Sigmoid colon (tissue), 7 donors: ENCODE data around the gene MFSD6. TPM values are rescaled to one million over a fixed set of nuclear protein-coding genes. Genes with fewer than 3 reads are reported as not detected.
"Not testable (repeated sequence)": the region's sequence is repeated elsewhere in the genome, so short reads cannot be mapped to it uniquely, and the experiment has no call there.

Experiments
- DNase-seq: peaks from one replicate; pipeline ENCODE4 v3.0.0-alpha.2; 2019
- H3K27ac ChIP-seq, 4 donors: fragments of 200-600 bp; sonication (generic); one replicate each; pipeline ENCODE4 v1.5.1; 2016 to 2019; ENCODE audit warnings: mild to moderate bottlenecking in 1 of 4
- H3K27me3 ChIP-seq, 3 donors: fragments of 200-600 bp; sonication (generic); one replicate each; pipeline ENCODE4 v1.5.1; 2019; ENCODE audit warnings: mild to moderate bottlenecking in 1 of 3
- H3K36me3 ChIP-seq, 4 donors: fragments of 200-600 bp; sonication (generic); one replicate each; pipeline ENCODE4 v1.5.1; 2016 to 2019
- H3K4me1 ChIP-seq, 4 donors: fragments of 200-600 bp; sonication (generic); one replicate each; pipeline ENCODE4 v1.5.1; 2017 to 2019
- H3K4me3 ChIP-seq, 4 donors: fragments of 200-600 bp; sonication (generic); one replicate each; pipeline ENCODE4 v1.5.1; 2017 to 2019; ENCODE audit warnings: mild to moderate bottlenecking in 2 of 4, moderate library complexity in 1 of 4
- H3K9me3 ChIP-seq, 4 donors: fragments of 200-600 bp in 3 of 4; sonication (generic) in 3 of 4; one replicate each; pipeline versions ENCODE4 v1.5.1 to v1.6.1; 2013 to 2019
- CTCF ChIP-seq, 4 experiments: fragments of 450-650 bp in 3 of 4; fragments of 200-600 bp in 1 of 4; IDR thresholded peaks; one replicate each; pipeline ENCODE4 v1.5.1; 2016 to 2019; ENCODE audit warnings: antibody characterized with exemption in 4 of 4, mild to moderate bottlenecking in 3 of 4, moderate library complexity in 2 of 4
- EP300 ChIP-seq, 4 donors: sonication (generic); formaldehyde crosslinking; IDR thresholded peaks; one replicate each; pipeline ENCODE4 v1.6.1; 2017; ENCODE audit warnings: antibody characterized with exemption in 4 of 4
- POLR2A ChIP-seq, 2 donors: fragments of 450-650 bp; IDR thresholded peaks; one replicate each; pipeline ENCODE4 v1.6.1; 2016; ENCODE audit warnings: antibody characterized with exemption in 2 of 2, mild to moderate bottlenecking in 2 of 2, moderate library complexity in 2 of 2
- POLR2AphosphoS5 ChIP-seq, 4 donors: sonication (generic); formaldehyde crosslinking; IDR thresholded peaks; one replicate each; pipeline ENCODE4 v1.6.1; 2017; ENCODE audit warnings: antibody characterized with exemption in 4 of 4
- WGBS, 2 donors: extraction: QIAGEN DNeasy Blood & Tissue Kit; methylation state at CpG; one replicate each; pipeline ENCODE4 v1.1.7; 2013; 5-methylcytosine and 5-hydroxymethylcytosine counted together
- intact Hi-C: fragments of 100-400 bp; cut with DNase I; formaldehyde crosslinking; loops from one replicate; pipeline ENCODE4 v1.15.1; 2023
- polyA plus RNA-seq, 3 donors: library from polyadenylated mRNA; stranded (reverse); fragments of 200-250 nt; gene quantifications; one replicate each; pipeline ENCODE4 v1.2.3, GENCODE V29; 2013
- total RNA-seq, 4 donors: library from RNA; depleted of rRNA; stranded (reverse); fragments of >200 nt; gene quantifications; one replicate each; pipeline ENCODE4 v1.1.0, GENCODE V29; 2016
- donor health status: healthy with polysubstance abuse.
- donor health status: Bipolar disorder and iron deficiency.
- donor health status: healthy.

MFSD6 gene
- total RNA-seq (10 to 100 TPM; 46.7 to 87.5 (median 60.1) TPM), polyA plus RNA-seq (10 to 100 TPM in 1 of 3 donors, 1 to 10 TPM in 2; 8.4 to 23.0 (median 8.8) TPM)

GRCh38 chr2:190407662-190408537 is at the start of gene MFSD6:
TSS of gene MFSD6 (plus strand) at chr2:190408355. CDS start at chr2:190436030, 27,675 bp downstream.
- TF ChIP-seq POLR2AphosphoS5 (IDR thresholded peaks at IDR 0.05) (peak in 3 of 4 donors; percentile 15 to 54 (median 37)), EP300 (IDR thresholded peaks at IDR 0.05) (no peak)
- intact Hi-C loops, result loop anchor here (2.0 to 5.0 kb wide), 4 partner anchors 61 to 239 kb away; partner anchors contain the start of gene NAB1
- peak within 1 kb of the TSS; percentile 75 to 98 (median 82) for H3K4me3 ChIP-seq
- peak; percentile 77 for DNase-seq
- peaks cover 0 to 18% (median 15%) of the 10 kb centered on the region in 4 donors for H3K4me1 ChIP-seq
- no peaks in the 10 kb centered on the region for H3K36me3 ChIP-seq
- 1% methylated on average over 98 of the region's 98 CpGs for WGBS, 2 donors
- H3K27ac ChIP-seq, result peak within 1 kb of the TSS; percentile 79 to 88 (median 80)
- H3K27me3 ChIP-seq, result no peaks in the 10 kb centered on the region
- no peaks in the 10 kb centered on the region for H3K9me3 ChIP-seq

DNA sequence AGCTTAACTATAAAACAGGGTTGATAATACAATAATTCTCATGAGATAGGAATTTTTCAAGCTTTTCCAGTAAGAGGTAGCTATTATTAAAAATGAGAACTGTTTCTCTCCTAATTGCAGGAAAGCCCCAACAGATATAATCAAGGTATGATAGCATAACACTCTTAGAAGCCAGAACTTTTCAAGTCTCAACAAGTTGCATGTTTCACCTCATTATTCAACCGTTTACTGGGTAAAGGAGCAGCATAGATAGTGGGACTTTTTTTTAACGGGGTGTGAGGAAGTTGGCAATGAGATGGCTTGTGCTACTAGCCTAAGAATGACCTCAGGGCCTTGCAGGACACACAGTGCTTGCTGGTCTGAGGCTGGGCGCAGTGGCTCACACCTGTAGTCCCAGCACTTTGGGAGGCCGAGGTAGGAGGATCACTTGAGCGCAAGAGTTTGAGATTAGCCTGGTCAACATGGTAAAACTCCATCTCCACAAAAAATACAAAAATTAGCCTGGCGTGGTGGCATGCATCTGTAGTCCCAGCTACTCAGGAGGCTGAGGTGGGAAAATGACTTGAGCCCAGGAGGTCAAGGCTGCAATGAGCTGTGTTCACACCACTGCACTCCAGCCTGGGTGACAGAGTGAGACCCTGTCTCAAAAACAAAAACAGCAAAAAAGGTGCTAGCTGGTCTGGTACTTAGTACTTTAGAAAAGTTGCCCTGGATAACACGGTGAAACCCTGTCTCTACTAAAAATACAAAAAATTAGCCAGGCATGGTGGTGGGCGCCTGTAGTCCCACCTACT is 49.3 kb upstream of the MFSD6 start:
- not testable (repeated sequence) for H3K4me3 ChIP-seq, H3K9me3 ChIP-seq, H3K27me3 ChIP-seq, DNase-seq
- WGBS, 2 donors, result 91% methylated on average over 8 of the region's 8 CpGs
- H3K27ac ChIP-seq, result peak overlapping the region; percentile 68 to 80 (median 74)
- H3K4me1 ChIP-seq, result peaks cover 0 to 49% (median 39%) of the 10 kb centered on the region in 4 donors
- intact Hi-C loops, result loop anchor here (5.0 kb wide), 1 partner anchor 42 kb away; the partner anchor contains the start of gene HIBCH
- H3K36me3 ChIP-seq, result peaks cover 0 to 19% (median 2%) of the 10 kb centered on the region in 4 donors

DNA sequence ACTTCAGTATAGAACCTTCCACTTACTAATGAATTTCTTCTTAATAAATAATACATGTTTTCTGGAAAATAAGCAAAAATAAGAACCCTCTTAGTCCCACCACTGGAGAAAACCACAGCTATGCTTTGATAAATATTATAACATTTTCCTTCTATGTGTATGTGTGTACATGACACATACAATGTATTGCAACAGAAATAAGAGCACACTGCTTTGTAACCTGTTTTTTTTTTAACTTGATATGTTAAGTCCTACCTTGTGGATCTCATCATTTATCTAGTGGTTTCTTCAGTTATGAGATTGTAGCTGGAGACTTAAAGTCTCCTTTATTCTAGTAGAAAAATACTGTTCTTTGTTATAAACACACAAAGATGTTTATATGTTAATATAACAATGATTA is 47.6 kb upstream of the MFSD6 start:
- no peak for DNase-seq
- Histone ChIP-seq H3K36me3 (peaks cover 0 to 26% (median 2%) of the 10 kb centered on the region in 4 donors), H3K9me3 (no peaks in the 10 kb centered on the region), H3K4me1 (peaks cover 0 to 49% (median 39%) of the 10 kb centered on the region in 4 donors), H3K4me3 (peak overlapping the region in 2 of 4 donors; percentile 33 to 42), H3K27me3 (no peaks in the 10 kb centered on the region), H3K27ac (peak overlapping the region; percentile 68 to 80 (median 74))
- intact Hi-C loops, result no loop called here
- TF ChIP-seq POLR2AphosphoS5 (IDR thresholded peaks at IDR 0.05), result no peak
- TF ChIP-seq POLR2A (IDR thresholded peaks at IDR 0.05), result no peak
- no peak for TF ChIP-seq EP300 (IDR thresholded peaks at IDR 0.05)
- no peak for TF ChIP-seq CTCF (IDR thresholded peaks at IDR 0.05)

DNA sequence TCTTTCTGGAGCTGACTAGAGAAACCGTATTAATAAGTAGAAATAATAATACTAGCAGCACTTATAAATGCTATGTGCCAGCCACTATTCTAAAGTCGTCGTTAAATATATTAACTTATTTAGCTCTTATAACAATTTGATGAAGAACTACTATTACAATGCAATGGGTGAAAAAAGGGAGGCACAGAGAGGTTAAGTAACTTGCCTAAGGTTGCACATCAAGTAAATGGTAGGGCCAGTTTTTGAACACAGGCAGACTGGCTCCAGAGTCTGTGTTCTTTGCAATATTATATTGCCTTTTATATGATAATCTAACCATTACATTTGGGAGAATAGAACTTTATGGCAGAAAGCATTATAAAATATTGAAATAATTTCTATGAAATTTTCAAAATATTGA is 47.2 kb upstream of the MFSD6 start:
- Histone ChIP-seq H3K4me1 (peaks cover 0 to 48% (median 39%) of the 10 kb centered on the region in 4 donors), H3K9me3 (no peaks in the 10 kb centered on the region), H3K27ac (peak overlapping the region in 2 of 4 donors; percentile 68 to 80), H3K27me3 (no peaks in the 10 kb centered on the region), H3K4me3 (no peak overlapping the region), H3K36me3 (peaks cover 0 to 26% (median 2%) of the 10 kb centered on the region in 4 donors)
- DNase-seq, result no peak
- TF ChIP-seq EP300 (IDR thresholded peaks at IDR 0.05) (no peak), POLR2A (IDR thresholded peaks at IDR 0.05) (no peak), CTCF (IDR thresholded peaks at IDR 0.05) (no peak), POLR2AphosphoS5 (IDR thresholded peaks at IDR 0.05) (no peak)
- intact Hi-C loops, result no loop called here
- 91 to 96% methylated on average over 3 of the region's 3 CpGs for WGBS, 2 donors

DNA sequence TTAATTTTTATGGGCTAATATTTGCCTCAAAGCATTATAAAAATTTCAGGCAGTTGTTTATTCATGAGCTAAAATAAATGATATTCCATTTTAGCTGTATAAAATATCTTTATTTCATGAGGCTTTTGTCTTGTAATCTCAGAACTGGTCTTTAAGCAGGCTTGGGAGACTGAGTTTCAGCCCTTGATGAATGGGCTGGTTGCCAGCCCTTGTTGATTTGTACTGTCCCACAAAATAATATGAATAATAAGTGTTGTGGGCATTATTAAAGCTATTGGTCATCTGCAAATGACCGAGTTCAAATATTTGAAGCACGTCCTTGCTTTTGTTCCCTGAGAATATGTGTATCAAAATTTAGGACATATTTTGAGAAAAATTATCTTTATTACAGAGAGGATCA is 46.6 kb upstream of the MFSD6 start:
- H3K27ac ChIP-seq, result no peak overlapping the region
- H3K36me3 ChIP-seq, result peaks cover 0 to 26% (median 2%) of the 10 kb centered on the region in 4 donors
- no peaks in the 10 kb centered on the region for H3K27me3 ChIP-seq
- DNase-seq, result no peak
- no peak for TF ChIP-seq POLR2A (IDR thresholded peaks at IDR 0.05)
- no peak for TF ChIP-seq CTCF (IDR thresholded peaks at IDR 0.05)
- no peak for TF ChIP-seq EP300 (IDR thresholded peaks at IDR 0.05)
- TF ChIP-seq POLR2AphosphoS5 (IDR thresholded peaks at IDR 0.05), result no peak
- H3K9me3 ChIP-seq, result no peaks in the 10 kb centered on the region
- no peak overlapping the region for H3K4me3 ChIP-seq
- intact Hi-C loops, result no loop called here
- 45 to 98% methylated on average over 2 of the region's 2 CpGs for WGBS, 2 donors
- H3K4me1 ChIP-seq, result peaks cover 0 to 42% (median 37%) of the 10 kb centered on the region in 4 donors
